ENCODE results near the gene IKBKE.
"Not testable (repeated sequence)": the region's sequence is repeated elsewhere in the genome, so short reads cannot be mapped to it uniquely, and the experiment has no call there.

The IKBKE gene

DNA sequence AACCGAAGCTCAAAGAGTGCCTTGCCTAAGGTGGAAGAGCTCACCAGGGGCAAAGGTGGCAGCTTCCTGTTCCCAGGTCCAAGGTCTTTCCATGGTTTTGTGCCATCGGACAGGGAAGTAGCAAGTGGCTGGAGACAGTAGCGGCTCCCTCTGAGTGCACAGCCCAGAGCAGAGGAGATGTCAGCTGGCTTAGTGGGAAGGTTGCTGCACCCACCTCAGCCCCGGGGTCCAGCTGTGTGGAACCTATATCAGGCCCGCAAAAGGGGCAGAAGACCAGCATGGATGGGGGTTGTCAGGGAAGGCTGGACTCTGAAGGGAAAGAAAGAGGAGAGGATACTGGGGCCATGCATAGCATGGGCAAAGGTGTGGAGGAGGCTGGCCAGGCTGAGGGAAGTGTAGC is 6.8 kb downstream of the IKBKE start:
- DNase-seq: no peak

DNA sequence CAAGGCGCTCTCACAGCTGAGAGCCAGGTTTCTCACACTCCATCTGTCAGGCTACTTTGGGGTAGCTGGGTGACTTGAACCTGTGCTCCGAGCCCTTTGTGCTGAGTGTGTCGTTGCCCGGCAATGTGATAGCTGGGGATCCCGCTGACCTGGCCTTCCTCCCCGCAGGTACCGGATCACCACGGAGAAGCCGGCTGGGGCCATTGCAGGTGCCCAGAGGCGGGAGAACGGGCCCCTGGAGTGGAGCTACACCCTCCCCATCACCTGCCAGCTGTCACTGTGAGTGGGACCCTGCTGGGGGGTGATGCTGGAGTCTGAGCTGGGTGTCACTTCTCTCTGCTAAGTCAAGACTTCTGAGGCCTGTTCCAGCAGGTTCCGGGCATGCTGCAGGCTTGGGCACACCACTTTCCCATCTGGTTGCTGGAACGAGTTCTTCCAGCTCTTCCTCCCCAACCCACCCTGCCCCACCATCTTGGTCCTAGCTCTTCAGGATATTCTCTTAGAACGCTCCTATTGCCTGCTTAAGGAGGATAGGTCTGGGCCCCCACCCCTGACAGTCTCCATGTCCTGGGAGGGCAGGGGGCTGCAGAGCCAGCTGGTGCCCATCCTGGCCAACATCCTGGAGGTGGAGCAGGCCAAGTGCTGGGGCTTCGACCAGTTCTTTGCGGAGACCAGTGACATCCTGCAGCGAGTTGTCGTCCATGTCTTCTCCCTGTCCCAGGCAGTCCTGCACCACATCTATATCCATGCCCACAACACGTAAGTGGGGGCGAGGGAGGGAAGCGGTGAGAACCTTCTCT is 7.5 kb downstream of the IKBKE start:
- DNase-seq: no peak

DNA sequence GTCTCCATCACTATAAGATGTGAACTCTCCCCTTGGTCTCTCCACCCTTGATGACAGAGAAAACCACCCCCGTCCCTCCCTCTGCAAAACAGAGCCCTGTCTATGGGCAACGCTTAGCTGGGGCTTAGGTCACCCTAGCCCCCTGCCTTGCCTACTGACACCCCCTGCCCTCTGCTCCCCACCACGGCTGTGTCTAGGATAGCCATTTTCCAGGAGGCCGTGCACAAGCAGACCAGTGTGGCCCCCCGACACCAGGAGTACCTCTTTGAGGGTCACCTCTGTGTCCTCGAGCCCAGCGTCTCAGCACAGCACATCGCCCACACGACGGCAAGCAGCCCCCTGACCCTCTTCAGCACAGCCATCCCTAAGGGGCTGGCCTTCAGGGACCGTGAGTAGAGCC is 8.5 kb downstream of the IKBKE start:
- no peak for DNase-seq

DNA sequence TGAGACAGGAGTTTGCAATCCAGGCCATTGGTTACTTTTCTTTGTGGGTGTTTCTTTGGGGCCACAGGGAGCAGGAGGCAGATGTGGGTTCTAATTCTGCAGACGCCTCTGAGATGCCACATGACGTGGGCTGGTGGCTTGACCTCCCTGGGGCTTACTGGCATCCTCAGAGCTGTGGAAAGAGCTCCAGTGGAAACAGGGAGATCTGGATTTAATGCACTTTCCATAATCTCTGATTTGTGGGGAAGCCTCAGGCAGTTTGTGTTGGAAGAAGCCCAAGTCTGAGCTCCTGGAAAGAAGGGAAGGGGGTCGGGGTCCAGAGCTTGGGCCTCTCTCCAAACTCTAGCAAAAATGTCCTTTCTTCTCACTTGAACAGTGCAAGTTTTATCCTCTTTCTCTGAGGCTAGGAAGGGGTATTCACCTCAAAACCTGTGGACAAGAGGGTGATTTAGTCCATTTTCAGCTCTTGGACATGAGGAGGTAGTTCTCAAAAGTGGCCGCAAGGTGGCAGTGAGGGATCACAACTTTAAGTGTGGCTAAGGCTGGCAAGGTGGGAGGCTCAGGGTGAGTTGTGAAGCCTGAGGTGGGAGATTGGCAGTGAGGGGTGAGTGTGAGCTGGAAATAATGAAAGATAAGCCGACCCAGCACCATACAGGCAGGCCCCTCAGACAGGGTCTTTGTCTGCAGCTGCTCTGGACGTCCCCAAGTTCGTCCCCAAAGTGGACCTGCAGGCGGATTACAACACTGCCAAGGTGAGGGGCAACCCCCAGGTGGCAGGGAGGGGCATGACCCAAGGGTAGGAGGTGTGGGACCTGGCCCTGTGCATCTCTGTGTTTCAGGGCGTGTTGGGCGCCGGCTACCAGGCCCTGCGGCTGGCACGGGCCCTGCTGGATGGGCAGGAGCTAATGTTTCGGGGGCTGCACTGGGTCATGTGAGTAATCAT is 9.2 kb downstream of the IKBKE start:
- DNase-seq: peak; percentile 6

DNA sequence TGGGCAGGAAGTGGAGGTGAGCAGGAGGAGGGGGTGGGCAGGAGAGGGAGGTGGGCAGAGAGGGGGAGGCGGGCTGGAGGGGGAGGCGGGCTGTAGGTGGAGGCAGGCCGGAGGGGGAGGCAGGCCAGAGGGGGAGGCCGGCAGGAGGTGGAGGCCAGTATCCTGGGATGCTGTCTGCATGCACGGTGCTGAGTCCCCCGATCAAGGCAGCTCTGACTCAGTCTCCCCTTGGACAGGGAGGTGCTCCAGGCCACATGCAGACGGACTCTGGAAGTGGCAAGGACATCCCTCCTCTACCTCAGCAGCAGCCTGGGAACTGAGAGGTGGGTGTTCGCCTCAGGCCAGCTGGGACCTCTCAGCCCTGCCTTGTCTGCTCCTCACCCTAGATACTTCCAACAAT is 9.9 kb downstream of the IKBKE start:
- DNase-seq: no peak

DNA sequence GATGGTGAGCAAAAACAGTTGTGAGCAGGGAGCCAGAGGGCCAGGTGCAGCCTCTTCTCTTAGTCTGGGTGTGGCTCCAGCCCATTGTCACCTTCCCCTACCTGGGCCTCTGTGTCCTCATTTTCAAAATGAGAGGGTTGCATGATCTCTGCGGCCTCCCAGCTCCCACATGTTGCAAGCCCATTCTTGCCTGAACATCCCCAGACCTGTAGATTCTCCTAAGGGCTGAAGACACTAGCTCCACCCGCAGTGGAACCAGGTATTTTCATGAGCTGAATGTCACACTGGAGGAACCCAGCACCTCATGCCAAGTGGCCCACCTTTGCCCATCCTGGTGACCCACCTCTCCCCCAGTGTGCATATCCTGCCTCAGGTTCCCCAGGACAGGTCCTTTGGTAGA is 12.3 kb downstream of the IKBKE start:
- no peak for DNase-seq

DNA sequence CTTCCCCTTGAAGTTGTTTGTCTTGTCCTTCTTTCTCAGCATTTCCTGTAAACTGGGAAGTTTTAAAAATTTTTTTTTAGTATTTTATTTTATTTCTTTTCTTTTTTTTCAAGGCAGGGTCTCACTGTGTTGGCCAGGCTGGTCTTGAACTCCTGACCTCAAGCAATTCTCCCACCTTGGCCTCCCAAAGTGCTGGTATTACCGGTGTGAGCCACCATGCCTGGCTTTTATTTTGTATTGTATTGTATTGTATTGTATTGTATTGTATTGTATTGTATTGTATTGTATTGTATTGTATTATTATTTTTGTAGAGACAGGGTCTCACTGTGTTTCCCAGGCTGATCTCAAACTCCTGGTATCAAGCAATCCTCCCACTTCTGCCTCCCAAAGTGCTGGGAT is 13.6 kb downstream of the IKBKE start:
- DNase-seq: not testable (repeated sequence)

DNA sequence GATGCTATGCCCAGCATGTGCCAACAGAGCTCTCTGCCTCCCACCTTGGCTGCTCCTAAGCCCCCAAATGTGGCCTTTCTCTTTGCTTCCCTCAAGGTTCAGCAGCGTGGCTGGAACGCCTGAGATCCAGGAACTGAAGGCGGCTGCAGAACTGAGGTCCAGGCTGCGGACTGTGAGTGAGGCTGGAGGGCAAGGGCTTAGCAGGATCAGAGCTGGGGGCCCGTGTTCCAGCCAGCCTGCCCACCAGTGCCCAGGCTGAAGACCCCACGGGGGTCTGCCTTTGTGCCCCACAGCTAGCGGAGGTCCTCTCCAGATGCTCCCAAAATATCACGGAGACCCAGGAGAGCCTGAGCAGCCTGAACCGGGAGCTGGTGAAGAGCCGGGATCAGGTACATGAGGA is 14.6 kb downstream of the IKBKE start:
- no peak for DNase-seq

DNA sequence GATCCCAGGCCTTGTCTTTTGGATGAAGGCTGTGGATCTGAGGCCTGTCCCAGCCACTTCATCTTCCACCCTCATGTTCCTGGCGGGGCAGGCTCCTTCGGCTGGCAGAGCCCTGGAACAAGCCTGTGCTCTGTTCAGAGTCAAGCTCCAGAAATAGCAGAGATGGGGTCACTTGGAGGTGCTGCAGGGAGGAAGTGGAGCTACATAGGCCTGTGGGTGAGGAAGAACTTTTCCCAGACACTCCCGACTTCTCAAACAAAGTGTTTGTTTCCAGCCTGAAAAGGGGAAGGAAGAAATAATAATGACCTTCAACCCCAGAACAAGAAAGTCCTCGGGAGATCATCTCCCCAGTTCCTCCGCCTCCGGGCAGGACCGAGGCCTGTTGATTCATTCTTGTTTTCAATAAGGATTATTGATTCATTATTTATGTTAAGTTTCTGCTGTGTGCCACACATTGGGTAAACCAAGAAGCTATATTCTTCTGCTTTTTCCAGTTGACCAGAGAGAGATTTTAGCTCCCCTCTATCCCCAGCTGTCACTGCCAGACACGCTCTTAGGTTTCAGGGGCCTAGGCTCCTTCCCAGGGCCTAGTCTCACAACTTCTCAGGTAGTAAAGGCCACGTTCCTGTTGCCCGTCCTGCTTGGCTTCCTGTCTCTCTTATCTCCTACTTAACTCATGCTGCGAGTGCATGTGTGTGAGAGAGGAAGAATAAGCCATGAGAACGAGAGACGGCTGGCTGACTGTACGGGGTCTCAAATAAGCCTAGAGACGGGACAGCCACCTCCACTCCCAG is 16.9 kb downstream of the IKBKE start:
- no peak for DNase-seq

DNA sequence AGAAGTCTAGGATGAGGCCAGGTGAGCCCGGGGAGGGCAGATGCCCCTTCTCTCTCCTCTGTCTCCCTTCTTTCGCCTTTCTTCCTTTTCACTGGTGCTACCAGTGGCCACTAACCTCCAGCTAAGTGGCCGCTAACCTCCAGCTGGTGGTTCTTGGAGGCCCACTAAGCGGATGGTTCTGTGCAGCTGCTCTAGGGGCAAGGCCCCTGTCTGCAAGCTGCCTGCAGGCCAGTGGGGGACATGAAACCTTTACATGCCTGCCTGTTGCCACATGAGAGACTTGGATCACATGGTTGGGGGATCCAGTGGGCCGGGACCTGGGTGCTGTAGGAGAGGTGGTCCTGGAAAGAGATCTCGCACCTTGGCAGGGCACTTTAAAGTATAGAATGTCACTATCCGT is 17.7 kb downstream of the IKBKE start:
- DNase-seq: no peak

DNA sequence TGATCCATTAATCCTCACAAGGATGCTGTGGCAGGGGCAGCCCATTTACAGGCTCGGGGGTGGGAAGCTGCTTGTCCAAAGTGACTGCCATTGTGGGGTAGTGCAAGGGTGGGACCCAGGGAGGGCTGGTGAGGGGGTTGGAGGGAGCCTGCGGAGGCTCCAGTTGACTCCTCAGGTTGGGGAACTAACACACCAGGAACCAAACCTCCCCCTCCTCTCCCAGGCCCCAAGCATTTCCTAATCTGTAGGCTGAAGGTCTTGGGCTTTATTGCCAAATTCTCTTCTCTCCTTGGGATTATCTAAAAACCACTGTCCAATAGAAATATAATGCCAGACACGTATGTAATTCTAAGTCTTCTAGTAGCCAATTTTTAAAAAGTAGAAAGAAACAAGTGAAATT is 18.2 kb downstream of the IKBKE start:
- DNase-seq: no peak

DNA sequence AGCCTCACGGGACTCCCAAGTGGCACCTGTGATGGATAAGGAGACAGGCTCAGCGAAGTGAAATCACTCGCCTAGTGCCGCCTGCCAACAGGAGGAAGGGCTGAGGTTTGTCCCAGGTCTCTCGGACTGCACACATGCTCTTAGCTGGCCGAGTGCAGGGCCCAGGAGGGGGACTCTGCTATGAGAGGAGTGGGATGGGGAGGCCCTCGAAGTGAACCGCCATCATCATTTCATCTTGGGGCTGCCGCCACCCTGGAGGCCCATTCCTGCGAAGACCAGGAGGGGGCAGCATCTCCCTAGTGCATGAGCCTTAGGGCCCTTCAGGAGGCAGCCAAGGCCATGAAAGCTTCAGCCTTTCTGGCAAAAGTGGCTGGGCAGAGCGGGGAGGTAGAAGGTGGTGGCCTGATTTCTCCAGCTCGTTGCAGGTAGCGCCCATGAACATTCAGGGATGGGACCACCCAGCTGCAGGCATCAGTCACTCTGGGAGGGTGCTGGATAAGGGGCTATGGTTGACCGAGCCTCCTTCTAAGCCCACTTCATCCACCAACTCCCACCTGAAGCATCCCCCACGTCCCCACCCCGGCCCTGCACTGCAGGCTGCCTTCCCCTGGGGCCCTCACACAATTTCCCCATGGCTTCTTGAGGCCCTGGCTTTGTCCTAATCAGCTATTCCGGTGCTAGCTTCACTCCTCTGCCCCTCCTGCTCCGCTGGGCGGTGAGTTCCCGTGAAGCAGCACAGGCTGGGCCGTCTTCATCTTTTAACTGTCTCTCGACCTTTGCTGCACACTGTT is 19.9 kb downstream of the IKBKE start:
- DNase-seq: no peak

DNA sequence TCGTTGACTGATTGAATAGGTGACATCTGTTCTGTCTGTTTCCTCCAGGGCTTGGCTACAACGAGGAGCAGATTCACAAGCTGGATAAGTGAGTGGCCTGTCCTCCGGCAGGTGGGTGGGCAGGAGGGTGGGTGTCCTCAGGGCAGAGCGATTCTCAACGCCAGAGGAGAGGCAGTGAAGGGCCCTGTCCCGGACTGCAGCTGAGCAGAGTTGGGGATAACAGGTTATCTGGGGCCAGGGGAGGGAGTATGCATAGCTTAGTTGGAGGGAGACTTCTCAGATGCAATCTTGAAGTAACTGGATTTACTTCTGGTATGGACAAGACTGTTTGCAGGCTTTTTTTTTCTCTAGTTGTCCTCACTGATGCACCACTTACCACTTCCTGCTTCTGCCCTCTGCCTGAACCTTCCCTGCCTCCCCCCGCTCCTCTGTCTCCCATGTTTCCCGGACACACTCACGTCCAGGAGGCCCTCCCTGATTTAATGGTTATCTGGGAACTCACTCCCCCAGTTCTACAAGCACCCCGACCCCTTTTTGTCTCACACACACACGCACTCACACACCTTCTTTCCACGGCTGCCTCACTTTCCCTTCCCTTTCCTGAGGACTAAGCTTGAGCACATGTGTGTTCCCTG is 20.6 kb downstream of the IKBKE start:
- DNase-seq: no peak

DNA sequence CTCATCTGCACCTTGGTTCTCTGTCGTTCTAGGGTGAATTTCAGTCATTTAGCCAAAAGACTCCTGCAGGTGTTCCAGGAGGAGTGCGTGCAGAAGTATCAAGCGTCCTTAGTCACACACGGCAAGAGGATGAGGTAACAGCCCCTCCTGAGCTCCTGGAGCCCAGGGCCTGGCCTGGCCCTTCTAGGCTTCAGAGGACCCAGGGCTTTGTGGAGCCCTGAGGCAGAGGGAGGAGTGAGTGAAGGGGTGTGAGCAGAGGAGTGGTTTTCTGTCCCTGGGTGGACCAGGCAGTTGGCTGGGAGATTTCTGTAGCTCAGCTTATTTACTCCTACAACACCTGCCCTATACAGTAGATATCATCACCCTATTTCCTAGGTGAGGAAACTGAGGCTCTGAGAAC is 21.3 kb downstream of the IKBKE start:
- DNase-seq: no peak

DNA sequence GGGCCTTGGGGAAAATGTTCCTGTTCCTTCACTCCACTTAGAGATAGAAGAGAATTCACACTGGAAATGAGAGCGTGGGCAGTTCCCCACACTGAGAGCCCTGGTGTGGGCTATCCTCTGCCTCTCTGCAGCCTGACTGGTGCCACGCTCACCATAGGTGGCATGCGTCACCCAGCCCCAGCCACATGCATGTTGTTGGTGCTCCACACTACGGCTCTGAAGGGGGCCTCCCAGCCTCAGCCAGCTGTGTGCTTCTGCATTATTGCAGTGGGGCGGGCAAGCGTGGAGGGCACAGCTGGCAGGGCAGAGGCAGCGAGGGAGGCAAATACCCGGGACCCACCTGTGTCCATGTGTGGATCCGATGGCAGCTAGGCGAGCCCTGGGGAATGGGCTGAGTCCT is 22.3 kb downstream of the IKBKE start:
- DNase-seq: no peak

DNA sequence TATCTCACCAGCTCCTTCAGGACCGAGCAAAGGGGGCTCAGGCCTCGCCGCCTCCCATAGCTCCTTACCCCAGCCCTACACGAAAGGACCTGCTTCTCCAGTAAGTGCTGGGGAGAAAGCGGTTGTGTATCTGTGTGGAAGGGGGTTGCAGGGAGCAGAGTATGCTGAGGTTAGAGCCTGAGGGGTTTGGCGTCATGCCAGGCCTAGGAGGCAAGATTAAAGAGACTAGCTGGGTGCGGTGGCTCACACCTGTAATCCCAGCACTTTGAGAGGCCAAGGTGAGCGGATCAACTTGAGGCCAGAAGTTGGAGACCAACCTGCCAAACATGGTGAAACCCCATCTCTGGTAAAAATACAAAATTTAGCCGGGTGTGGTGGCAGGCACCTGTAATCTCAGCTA is 23.0 kb downstream of the IKBKE start:
- no peak for DNase-seq

DNA sequence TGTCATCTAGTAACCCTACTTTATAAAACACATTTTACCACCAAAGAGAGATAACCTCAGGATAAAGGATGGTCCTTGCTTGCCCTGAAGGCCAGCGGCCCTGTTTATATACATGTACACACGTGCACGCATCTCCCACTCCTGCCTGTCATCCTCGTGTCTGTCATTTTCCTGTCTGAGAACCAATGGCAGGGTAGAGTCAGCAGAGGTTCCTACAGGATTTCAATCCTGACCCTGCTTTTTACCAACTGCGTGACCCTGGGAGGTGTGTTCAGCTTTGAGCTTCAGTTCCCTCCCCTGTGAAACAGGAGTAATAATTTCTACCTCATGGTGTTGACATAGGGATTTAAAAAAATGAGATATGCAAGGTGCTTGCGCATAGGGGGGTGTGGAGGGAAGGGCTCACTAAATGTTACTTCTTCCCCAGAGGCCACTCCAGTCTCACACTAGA is 24.8 kb downstream of the IKBKE start:
- DNase-seq: no peak

DNA sequence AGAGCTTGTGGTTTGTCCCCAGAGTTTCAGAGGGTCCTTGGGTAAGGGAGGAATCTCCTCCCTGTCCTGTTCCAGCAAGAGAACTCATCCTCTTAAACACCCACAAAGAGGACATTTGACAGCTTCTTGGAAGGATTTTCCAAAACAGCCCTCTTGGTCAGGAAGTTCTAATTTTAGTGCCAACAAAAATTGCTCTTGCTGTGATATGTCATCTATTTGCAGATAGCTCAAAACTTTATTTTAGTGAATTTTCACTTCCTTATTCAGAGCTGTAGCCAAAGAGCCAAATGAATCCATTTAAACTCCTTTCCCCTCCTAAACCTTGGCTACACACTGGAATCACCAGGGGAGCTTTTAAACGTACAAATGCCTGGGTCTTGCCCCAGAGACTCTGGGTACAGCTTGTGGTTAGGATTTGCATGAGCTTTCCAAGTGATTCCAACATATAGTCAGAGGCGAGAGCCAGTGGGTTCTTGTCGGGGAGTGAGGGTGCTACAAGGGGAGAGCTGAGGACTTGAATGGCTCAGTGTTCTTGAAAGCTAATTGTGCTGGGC is 25.3 kb downstream of the IKBKE start:
- peak; percentile 36 for DNase-seq

DNA sequence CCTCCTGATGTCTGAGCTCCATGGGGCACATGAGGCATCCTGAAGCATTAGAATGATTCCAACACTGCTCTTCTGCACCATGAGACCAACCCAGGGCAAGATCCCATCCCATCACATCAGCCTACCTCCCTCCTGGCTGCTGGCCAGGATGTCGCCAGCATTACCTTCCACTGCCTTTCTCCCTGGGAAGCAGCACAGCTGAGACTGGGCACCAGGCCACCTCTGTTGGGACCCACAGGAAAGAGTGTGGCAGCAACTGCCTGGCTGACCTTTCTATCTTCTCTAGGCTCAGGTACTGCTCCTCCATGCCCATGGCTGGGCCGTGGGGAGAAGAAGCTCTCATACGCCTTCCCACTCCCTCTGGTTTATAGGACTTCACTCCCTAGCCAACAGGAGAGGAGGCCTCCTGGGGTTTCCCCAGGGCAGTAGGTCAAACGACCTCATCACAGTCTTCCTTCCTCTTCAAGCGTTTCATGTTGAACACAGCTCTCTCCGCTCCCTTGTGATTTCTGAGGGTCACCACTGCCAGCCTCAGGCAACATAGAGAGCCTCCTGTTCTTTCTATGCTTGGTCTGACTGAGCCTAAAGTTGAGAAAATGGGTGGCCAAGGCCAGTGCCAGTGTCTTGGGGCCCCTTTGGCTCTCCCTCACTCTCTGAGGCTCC is 26.0 kb downstream of the IKBKE start:
- DNase-seq: no peak

DNA sequence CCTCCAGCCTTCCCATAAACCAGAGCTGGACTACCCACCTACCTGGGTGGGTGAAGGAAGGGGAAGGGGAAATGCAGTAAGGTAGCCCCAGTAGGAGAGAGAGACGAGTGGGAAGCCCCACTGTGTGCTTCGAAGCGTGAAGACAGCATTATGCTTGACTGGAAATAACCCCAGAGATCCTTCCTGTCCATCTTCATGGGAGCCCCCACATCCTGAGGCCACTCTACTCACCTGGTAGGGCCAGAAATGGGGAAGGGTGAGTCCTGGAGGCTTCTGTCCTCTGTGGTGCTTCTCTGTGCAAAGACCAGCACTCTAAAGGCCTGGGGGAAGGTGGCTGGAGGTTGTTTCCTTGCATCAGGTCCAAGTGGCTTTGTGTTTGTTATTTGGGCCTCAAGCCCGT is 27.1 kb downstream of the IKBKE start:
- no peak for DNase-seq

DNA sequence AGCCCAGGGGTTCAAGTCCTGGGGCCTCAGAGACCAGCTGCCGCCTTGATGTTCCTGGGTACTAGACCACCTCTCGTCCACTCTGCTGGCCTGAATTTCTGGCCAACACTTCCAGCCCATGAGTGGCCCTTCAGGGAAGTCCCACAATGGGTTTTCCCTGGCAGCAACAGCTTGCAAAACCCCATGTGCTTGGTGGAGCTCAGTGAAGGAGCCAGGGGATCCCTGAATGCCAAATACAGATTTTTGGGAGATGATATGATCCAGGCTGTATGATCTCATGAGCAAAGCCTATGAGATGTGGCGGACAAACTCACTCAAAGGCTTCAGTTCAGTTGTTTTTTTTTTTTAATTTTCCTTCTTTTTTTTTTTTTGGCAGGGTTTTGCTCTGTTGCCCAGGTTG is 27.5 kb downstream of the IKBKE start:
- no peak for DNase-seq

All from NCI-H526 treated with DMSO at 0.1 percent for 48 hours (cell line).